ENCODE measurements around the gene PSMD1. TPM values are rescaled to one million over a fixed set of nuclear protein-coding genes. Genes with fewer than 3 reads are reported as not detected.
A peak's percentile ranks its signal among the peaks of the same experiment; 100 is the strongest.
"Not testable (repeated sequence)": the region's sequence is repeated elsewhere in the genome, so short reads cannot be mapped to it uniquely, and the experiment has no call there.

The PSMD1 gene
- total RNA-seq, 1 donor from 2014 or later: 97.4 TPM

DNA sequence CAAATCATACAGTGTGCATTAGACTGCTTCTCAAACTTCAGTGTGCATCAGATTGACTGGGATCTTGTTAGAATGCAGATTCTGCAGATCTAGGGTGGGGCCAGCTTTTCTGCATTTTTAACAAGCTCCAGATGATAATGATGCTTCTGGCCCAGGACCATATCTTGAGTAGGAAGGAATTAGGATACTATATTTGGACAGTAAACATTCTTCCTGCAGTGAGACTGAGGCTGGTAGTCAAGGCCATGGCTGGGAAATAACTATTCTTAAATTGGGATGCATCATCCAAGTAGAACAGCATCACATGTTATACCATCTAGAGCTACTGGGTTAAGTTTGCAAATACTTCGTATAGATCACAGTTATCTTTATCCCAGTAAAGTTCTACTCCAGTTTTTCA lies 113.4 kb downstream of the PSMD1 start:
- intact Hi-C loops (cut with DNase I): no loop called here
- TF ChIP-seq, protein P1, sequence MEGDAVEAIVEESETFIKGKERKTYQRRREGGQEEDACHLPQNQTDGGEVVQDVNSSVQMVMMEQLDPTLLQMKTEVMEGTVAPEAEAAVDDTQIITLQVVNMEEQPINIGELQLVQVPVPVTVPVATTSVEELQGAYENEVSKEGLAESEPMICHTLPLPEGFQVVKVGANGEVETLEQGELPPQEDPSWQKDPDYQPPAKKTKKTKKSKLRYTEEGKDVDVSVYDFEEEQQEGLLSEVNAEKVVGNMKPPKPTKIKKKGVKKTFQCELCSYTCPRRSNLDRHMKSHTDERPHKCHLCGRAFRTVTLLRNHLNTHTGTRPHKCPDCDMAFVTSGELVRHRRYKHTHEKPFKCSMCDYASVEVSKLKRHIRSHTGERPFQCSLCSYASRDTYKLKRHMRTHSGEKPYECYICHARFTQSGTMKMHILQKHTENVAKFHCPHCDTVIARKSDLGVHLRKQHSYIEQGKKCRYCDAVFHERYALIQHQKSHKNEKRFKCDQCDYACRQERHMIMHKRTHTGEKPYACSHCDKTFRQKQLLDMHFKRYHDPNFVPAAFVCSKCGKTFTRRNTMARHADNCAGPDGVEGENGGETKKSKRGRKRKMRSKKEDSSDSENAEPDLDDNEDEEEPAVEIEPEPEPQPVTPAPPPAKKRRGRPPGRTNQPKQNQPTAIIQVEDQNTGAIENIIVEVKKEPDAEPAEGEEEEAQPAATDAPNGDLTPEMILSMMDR (IDR thresholded peaks at IDR 0.05): no peak
- H3K36me3 ChIP-seq: peaks cover 24 to 44% of the 10 kb centered on the region in 2 donors
- no peaks in the 10 kb centered on the region for H3K27me3 ChIP-seq
- H3K9me3 ChIP-seq: no peaks in the 10 kb centered on the region
- DNase-seq (ENCODE audit: low spot score in 2 of 2): no peak
- H3K4me1 ChIP-seq: no peaks in the 10 kb centered on the region
- no peak overlapping the region for H3K4me3 ChIP-seq
- no peak overlapping the region for H3K27ac ChIP-seq

DNA sequence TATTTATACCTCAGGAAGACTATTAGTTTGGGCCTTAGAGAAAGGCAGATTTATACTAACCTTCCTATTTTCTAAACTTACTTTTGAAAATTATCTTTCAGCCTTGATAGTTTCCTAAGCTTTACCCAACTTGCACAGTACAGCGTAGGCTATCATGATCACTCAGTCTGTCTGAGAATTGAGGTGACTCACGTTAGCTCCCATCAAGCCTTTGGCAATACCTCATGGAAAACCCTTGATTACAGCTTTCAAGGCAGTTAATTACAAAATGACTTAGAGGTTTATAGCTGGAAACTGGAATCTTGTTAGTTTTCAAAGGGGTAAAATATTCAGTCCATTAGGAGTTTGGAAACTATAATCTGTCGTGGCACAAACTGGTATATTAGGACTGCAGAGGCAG lies 115.4 kb downstream of the PSMD1 start:
- Histone ChIP-seq H3K4me1 (no peaks in the 10 kb centered on the region), H3K4me3 (no peak overlapping the region), H3K27ac (no peak overlapping the region), H3K27me3 (no peaks in the 10 kb centered on the region), H3K36me3 (peaks cover 12 to 37% of the 10 kb centered on the region in 2 donors), H3K9me3 (no peaks in the 10 kb centered on the region)
- intact Hi-C loops (cut with DNase I): no loop called here
- TF ChIP-seq, protein P1 (IDR thresholded peaks at IDR 0.05): no peak
- DNase-seq (ENCODE audit: low spot score in 2 of 2): no peak

DNA sequence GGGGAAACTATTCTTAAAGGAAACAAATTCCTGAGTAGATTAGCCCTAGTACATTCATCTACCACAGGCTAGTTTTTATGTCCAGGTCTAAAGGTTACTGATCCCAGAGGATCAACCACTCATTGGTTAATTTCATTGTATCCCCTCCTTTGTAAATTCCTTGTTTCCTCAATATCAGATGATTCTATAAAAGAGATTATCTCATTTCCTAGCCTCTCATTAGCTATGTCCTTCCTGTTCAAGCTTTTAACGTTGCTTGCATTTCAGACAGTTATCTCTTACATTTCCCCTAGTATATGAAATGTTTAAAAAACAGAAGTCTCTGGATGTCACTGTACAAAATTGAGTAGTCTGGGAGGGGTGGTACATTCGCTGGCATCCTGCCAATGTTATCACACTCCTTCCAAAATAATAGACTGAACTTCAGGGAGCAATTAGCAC lies 117.6 kb downstream of the PSMD1 start:
- TF ChIP-seq, protein P1 (IDR thresholded peaks at IDR 0.05): no peak
- Histone ChIP-seq H3K36me3 (peaks cover 7 to 26% of the 10 kb centered on the region in 2 donors), H3K27me3 (no peaks in the 10 kb centered on the region), H3K4me1 (no peaks in the 10 kb centered on the region), H3K9me3 (no peaks in the 10 kb centered on the region), H3K27ac (peak overlapping the region in 1 of 2 donors; percentile 1), H3K4me3 (no peak overlapping the region)
- intact Hi-C loops (cut with DNase I): no loop called here
- no peak for DNase-seq (ENCODE audit: low spot score in 2 of 2)

DNA sequence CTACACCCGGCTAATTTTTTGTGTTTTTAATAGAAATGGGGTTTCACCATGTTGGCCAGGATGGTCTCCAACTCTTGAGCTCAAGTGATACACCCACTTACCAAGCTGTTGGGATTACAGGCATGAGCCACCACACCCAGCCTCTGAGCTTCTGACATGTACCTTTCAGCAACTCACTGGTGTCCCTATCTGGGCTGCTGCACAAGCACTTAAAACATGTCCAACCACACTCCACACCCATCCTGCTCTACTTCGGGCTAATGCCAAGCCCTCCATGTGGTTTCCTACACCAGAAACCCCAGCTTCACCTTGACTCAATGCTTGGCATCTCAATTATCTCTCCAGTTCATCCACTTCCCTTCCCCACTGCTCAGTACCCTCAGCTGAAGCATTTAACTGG lies 119.4 kb downstream of the PSMD1 start:
- no peaks in the 10 kb centered on the region for H3K27me3 ChIP-seq
- DNase-seq (ENCODE audit: low spot score in 2 of 2): no peak
- H3K27ac ChIP-seq: no peak overlapping the region
- no peak overlapping the region for H3K4me3 ChIP-seq
- TF ChIP-seq, protein P1 (IDR thresholded peaks at IDR 0.05): no peak
- H3K4me1 ChIP-seq: no peaks in the 10 kb centered on the region
- H3K9me3 ChIP-seq: no peaks in the 10 kb centered on the region
- intact Hi-C loops (cut with DNase I): no loop called here
- H3K36me3 ChIP-seq: peaks cover 7 to 26% of the 10 kb centered on the region in 2 donors

DNA sequence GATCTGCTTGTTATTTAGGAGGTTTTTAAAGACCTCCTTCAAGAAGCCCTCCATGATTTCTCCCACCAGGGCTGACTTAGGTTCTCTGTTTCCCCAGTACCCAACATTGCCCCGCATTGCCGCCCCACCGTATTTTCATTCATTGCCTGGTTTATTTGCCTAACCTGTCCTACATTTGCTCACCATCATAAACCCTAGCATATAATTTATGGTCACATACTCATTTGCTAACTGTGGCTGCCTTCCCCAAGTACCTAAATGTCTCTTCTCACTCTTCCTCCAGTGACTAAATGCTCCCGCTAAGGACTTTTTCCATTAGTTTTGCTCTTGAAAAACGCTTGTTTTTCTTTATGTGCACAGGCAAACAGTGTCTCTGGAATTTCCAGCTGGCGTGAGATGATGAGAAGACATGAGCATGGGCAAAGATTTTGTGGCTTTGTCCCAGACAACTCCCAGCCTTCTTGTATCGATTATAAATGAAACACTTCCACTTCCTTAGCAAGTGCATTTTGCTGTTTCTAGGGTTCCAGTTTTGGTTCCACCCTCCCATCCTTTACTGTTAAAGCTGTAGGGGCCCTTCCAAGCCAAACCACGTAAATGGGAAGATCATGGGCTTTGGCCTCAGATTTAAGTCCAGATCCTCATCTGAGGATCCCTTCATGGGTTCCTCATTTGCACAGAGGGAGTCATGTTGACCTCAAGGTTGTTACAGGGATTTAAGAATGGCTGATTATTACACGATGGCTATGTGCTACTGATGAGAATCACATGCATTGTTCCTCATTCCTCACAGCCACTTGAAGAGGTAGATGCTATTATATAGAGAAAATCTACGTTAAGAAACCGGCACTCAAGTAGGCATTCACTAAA lies 120.7 kb downstream of the PSMD1 start:
- Histone ChIP-seq H3K4me1 (peaks cover 3 to 13% of the 10 kb centered on the region in 2 donors), H3K9me3 (no peaks in the 10 kb centered on the region), H3K36me3 (peaks cover 4 to 21% of the 10 kb centered on the region in 2 donors), H3K4me3 (no peak overlapping the region), H3K27me3 (no peaks in the 10 kb centered on the region), H3K27ac (no peak overlapping the region)
- DNase-seq (ENCODE audit: low spot score in 2 of 2): no peak
- TF ChIP-seq, protein P1 (IDR thresholded peaks at IDR 0.05): no peak
- intact Hi-C loops (cut with DNase I): no loop called here

DNA sequence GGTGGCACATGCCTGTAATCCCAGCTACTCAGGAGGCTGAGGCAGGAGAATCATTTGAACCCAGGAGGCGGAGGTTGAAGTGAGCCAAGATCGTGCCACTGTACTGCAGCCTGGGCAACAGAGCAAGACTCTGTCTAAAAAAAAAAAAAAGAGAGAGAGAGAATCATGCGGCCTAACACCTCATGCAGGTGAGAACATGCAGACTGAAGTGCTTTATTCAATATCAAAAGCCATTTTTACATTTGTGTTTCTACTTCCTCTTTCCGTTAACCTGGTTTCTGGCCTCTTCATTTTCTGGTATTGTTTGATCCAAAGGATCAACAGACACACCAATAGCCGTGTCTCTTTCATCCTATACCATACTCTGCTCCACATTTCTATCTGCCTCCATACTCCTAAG lies 122.1 kb downstream of the PSMD1 start:
- H3K9me3 ChIP-seq; H3K27ac ChIP-seq; H3K27me3 ChIP-seq; DNase-seq (ENCODE audit: low spot score in 2 of 2); H3K4me3 ChIP-seq; intact Hi-C loops (cut with DNase I): not testable (repeated sequence)
- Histone ChIP-seq H3K4me1 (peaks cover 6 to 13% of the 10 kb centered on the region in 2 donors), H3K36me3 (peaks cover 4 to 13% of the 10 kb centered on the region in 2 donors)
